Left renal cortex interstitium (tissue), 4 donors: ENCODE data around the gene GANC. TPM values are rescaled to one million over a fixed set of nuclear protein-coding genes. Genes with fewer than 3 reads are reported as not detected.

ENCODE experiments used
- DNase-seq, 4 donors: peaks; one replicate each; pipeline ENCODE4 v3.0.0-alpha.2; 2013; ENCODE audit warnings: low read depth in 4 of 4, low spot score in 2 of 4, missing footprints in 1 of 4
- polyA plus RNA-seq, 4 donors: library from polyadenylated mRNA; unstranded; fragments of 120-200 nt; gene quantifications; one replicate each; pipeline ENCODE4 v1.2.1, GENCODE V29; 2013; ENCODE audit not compliant: insufficient read length in 4 of 4

Gene GANC
- polyA plus RNA-seq, 4 donors, result 20.0 to 34.4 (median 28.2) TPM

DNA sequence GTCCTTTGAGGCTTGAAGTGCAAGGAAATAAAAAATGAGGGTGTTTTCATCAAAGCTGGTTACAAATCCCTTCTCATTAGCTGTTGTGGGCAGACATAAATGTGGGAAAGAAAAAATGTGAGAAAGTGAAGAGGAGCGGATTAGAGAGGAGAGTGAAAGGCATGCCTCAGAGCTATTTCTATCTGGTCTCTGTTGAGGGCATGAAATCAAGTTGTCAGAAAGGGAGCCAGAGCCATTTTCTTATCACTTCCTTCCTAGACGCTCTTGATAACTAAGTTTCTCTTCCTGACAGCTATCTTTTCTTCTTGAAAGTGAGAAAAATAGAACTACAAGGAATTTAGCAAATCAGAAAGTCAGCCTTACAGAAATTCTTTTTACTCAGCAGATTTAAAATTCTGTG, 65.5 kb downstream of the GANC start:
- no peak for DNase-seq

DNA sequence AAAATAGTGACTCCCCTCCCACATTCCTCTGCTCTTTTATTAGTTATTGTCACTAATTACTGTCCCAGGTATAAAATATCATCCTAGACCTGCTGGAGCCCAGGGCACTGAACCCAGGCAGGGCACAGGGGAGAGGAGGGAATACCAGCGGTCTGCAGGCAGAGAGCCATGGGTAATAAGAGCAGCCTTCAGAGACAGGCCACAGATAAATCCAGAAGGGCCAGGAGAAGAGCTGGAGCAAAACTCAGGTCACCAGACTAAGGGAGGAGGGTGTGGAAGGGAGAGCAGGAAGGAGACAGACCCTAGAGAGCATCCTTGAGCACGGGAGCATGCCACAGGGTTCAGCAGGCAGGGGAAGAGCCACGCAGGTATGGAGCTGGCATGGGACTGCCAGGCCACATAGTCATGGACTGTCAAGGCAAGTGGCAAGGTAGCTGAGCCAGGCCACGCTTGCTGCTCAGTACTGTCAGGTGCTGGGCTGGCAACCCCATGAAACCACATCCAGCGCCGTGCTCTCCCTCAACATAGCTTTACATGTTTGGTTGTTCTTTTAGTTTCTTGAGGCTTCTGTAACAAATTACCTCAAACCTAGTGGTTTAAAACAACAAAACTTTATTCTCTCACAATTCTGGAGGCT, 70.7 kb downstream of the GANC start:
- DNase-seq, result no peak

DNA sequence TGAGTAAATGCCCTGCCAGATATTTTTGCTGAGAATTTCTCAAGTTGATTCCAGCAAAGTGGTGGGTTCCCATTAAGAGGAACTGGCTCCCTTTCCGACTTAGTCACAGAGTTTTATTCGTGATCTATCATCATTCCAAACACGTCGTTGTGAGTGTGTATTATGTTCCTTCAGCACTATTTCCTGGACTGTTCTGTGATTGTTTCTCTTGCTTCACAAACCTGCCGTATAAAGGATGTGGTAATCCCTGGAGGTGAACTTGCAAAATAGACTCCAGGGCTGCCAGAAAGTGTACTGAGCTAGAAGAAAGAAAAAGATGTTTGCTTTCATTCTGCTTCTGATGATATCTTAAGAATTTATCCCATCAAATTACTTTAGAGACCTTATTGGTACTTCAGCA, 71.8 kb downstream of the GANC start:
- no peak for DNase-seq

DNA sequence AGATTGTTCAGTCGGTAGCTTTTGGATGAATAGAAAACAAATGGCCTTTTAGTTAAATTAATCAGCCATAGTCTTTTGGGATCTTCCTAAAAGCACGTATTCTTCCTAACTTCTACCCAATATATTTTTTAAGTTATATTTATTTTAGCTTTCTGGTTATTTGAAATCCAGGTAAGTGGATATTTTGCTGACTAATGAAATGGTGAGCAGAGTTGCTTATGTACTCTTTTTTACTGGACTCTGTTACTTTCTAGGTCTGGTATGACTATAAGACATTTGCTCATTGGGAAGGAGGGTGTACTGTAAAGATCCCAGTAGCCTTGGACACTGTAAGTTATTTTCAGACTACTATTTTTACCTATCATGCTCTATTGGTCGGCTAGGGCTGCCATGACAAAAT, 72.5 kb downstream of the GANC start:
- DNase-seq, result no peak

DNA sequence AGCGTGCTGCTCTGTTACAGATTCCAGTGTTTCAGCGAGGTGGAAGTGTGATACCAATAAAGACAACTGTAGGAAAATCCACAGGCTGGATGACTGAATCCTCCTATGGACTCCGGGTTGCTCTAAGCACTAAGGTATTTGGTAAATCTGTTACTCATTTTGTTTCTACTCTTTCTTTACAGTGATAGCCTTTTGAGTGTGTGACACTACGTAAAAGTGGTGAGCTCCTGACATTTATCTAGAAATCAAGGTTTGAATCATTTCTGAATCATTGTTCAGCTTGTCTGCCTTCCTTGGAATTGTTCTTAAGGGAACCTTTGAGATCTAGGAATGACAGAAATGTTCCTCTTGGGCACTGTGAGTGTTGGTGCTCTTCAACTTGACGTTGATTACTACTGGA, 75.1 kb downstream of the GANC start:
- no peak for DNase-seq

DNA sequence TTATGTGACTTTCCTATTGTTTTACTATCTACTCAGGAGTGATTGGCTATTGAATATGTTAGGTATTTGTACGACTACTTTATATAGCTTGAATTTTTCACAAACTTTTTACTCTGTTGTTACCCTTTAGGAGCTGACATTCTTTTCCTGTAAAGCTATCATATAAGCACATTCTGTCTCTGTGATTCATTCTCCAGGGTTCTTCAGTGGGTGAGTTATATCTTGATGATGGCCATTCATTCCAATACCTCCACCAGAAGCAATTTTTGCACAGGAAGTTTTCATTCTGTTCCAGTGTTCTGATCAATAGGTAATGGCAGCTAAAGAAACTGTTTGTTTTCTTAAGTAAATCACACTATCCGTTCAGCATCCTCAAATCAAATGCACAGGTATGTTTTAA, 76.2 kb downstream of the GANC start:
- DNase-seq, result no peak

DNA sequence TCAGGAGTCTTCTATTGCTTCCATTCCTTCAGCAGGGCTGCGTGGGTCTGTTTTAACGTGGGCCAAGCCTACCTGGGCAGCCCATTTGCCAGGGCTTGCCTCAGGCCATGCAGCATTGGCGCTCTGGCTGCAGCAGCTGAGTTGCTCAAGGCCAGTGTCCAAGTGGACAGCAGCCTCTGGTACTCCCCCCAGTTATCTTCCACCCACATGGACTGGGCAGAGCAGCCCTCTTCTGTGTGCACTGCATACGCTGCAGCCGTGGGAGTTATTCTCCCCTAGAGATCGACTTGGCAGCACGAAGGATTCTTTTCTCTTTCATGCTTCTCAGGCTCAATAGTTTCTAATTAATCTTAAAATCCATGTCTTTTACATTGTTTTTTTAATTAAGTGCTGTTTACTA, 79.4 kb downstream of the GANC start:
- DNase-seq, result no peak

DNA sequence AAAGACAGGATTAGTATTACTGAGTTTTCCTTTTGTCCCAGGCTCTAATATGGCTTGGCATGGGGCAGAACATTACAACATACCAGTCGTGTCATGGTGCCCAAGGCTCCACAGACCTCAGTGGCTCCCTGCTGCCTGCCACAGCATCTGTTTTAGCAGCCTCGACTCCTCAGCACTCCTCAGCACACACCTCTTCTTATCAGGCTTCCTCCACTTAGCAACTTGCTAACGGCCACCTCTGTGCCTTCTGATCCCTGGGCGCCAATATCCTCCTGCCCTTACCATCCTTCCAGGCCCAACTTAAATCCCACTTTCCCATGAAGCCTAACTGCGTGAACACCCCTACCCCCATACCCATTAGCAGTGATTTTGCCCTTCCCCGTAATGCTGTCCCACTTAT, 80.1 kb downstream of the GANC start:
- DNase-seq, result no peak

DNA sequence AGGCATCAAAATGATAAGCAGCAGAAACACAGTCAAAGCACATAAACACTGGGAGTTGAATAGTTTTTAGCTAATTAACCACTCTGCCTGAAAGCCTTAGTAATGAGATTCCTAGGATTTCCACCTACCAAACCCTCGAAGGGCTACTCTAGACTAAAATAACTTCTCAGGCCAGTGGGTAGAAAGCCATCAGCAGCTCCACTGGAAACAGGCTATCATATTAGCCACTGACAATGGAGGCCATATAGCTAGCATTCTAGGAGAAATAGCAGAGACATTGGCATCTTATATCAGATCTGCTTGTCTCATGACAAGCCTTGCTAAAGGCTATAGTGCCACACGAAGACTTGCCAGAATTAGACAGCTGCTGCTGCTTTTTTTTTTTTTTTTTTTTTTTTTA, 81.8 kb downstream of the GANC start:
- DNase-seq, result no peak

DNA sequence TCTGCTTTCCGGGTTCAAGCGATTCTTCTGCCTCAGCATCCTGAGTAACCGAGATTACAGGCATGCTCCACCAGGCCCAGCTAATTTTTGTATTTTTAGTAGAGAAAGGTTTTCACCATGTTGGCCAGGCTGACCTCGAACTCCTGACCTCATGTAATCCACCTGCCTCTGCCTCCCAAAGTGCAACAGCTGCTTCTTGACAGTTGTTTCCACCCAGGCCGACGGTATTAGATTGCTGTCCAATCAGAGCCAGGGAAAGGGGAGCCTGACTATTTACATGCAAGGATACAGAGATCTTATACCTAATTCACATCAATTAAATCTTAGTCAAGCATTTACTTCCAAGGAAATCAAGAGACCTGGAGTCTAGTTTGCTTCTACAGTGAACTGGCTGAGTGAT, 82.3 kb downstream of the GANC start:
- no peak for DNase-seq

DNA sequence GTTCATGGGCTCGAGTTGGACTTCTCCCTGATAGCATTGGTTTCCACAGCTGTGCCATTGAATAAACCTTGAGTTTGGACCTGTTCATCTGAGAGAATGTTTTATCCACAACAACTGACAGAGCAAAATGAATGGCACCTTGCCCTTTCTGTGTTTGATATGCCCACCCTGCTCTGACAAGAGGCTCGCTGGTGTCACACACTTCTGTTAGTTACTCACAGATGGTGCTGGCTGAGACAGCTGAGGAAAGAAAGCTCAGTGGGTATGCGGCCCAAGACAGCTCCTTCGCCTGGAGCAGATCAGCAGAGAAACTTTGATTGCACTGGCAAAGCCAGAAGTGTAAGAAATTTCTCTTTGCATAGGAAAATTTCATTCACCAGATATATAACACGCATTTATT, 83.8 kb downstream of the GANC start:
- no peak for DNase-seq

DNA sequence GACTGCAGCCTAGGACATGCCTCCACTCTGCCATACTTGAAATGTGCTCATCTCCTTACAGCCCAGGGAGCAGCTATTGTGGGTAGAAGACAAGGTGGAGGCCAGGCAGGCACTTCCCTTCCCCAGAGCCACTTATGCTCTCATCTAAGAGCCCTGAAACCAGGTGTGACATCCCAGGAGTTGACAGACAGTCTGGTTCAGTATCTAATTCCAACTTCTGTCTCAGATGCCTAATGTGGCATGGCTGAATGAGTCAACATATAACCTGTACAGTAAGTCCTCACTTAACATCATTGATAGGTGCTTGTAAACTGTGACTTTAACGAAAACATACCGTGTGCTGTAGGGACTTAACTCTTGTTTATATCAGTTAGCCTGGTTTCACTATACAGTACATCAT, 85.1 kb downstream of the GANC start:
- no peak for DNase-seq

DNA sequence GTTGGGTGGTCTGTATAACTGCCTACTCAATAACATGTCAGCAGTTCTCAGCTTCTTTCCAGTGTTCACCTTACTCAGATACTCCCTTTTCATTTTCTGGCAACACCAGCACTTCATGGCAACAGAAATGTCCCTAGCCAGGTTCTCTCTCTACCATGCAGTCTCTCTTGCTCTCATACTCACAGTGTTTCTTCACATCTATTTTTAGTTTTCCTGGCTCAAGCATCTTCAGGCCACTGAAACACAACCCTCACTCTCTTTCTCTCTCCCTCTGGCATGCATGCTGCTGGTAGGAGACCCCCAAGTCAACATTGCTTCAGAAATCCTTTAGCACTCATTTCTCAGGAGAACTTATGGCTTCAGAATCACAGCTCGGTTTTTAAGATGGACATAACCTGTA, 86.2 kb downstream of the GANC start, which contains the start of gene CAPN3:
TSS of gene CAPN3 (plus strand) at position 253 of the 400 bp plus-strand sequence. CDS start 305 bp downstream, outside the sequence.
- no peak for DNase-seq

DNA sequence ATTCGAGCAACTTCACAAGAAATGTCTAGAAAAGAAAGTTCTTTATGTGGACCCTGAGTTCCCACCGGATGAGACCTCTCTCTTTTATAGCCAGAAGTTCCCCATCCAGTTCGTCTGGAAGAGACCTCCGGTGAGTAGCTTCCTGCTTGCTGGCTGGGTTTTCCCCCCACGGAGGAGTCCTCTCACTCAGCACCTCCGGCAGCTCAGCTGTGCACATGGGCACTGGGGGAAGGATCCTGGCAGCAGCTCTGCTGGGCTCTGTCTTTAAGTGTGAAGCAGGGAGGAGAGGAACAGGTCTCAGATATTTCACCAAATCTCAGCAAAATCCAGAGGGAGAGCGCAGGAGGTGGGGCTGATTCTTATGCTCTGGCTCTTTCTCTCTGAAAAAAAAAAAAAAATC, 87.0 kb downstream of the GANC start:
- no peak for DNase-seq

DNA sequence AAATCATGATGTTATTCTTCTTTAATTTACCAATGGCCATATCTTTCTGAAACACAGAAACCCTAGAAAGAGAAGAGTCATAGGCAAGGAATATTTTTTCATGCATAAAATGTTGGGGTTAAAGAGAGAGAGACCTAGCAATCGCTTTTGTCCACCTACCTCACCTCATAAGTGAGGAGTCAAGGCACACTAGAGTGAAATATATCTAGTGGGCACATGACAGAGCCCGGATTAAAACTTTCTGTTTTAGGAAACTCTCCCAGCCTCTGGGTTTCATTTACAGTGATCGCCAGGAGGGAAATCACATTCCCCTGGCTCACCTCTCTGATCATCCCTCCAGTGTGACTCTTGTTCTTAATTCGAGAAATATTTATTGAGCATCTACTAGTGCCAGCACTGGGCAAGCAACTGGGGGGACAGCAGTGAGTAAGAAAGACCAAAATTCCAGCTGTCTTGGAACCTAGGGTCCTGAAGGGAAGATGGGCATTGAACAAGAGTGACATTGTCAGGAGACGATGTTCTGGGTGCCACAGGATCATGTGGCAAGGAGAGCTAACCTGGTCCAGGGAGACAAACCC, 87.6 kb downstream of the GANC start:
- no peak for DNase-seq

DNA sequence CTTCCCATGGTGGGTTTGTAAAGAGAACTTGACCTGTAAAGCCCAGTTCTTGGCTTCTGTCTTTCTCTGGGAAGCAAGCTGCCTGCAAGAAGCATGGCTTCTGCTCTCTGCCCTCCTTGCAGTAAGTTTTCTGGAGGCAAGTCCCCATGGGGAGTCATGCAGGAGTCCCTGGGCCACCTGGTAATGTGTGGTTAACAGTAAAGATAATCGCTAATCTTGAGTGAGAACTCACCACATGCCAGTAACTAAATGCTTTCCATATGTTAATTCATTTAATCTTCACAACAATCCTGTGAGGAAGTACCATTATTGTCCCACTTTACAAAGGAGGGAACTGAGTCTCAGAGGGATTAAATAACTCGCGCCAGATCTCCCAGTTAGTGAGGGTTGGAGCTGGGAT, 90.5 kb downstream of the GANC start:
- no peak for DNase-seq

DNA sequence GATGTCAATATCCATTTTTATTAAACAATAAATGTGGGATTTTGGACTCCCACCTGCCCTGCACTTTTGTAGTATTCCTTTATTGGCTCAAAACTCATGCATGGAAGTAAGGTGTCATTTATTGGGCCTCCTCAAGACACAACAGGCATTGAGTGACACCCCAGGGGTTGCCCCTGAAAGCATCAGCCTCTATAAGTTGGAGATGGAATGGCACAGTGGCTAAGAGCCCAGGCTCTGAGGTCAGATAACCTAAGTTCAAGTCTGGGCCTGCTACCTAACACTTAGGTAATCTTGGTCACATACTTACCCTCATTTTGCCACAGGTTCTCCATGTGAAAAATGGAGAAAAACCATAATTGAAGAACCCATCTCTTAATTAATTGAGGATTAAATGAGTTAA, 90.9 kb downstream of the GANC start:
- DNase-seq, result no peak

DNA sequence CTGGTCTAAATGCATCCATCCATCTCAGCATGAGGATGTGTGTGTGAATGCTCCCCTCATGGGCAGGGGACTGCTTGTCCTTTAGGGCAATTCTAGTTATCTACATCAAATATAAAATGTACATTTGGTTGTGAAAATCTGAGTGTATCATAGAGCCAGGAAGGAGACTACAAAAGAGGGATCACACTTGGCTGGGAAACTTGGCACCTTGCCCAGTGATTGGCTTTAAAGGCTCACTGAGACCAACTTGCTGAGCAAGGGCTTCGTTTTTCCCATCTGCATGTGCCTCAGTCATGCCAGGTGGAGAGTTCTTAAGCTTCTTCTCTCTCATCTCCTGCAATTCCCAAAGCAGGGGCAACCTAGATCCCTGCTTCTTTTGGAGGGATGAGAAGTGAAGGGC, 91.5 kb downstream of the GANC start:
- DNase-seq, result no peak

DNA sequence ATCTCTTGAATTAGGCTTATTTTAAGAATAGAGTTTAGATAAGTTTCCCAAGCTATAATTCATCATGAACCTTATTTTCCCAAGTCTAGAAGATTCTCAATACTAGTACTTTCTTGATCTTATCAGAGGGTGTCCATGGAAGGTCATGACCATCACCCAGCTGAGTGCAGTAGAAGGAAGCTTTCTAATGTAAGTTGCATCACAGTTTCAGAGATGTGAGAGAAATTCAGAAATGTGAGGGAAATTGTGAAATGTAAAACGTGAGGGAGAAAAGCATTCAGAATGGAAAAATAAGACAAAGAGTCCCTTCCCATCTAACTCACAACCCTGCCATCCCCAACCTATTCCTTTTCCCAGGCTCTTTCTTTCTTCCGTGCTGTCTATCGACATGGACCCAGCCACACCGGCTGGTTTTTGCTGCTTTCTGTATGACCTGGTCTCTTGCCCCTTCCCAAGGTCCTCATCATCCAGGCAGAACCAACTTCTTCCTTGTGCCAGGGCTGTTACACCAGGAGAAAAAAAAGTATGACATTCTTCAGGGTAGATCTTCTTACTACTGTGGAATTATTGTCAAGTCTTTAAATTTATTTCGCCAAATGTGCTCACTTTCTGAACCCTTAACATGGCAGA, 93.0 kb downstream of the GANC start:
- DNase-seq, result no peak

DNA sequence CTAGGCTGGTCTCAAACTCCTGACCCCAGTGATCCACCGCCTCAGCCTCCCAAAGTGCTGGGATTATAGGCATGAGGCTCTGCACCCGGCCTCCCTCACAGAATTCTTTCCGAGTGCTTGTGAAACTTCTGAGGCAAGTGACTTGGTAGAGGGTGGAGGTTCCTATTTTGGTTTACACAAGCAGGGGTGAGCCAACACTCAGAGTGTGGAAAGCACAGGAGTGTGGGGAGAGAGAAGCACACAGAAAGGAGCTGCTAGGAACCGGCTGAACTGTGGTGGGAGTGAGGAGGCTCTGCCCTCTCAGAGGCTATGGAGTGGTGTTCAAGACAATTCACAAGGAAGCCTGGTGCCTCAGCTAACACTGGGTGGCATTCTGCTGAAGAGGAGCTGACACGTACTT, 94.0 kb downstream of the GANC start:
- DNase-seq, result no peak

DNA sequence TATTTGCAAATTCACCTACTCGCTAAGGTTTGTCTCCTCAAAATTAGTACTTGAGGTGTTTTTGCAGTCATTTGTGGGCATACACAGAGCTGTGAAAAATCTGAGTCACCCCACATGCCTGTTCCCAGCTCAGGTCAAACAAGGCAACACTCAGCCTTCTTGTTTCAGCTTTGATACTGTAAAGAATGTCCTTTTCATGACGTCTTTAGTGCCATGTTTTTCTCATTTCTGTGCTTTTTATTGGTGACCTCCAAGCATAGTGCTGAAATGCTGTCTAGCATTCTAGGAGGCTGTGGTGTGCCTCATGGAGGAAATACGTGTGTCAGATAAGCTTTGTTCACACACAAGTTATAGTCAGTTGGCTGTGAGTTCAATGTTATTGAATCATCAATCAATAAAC, 95.1 kb downstream of the GANC start:
- no peak for DNase-seq

DNA sequence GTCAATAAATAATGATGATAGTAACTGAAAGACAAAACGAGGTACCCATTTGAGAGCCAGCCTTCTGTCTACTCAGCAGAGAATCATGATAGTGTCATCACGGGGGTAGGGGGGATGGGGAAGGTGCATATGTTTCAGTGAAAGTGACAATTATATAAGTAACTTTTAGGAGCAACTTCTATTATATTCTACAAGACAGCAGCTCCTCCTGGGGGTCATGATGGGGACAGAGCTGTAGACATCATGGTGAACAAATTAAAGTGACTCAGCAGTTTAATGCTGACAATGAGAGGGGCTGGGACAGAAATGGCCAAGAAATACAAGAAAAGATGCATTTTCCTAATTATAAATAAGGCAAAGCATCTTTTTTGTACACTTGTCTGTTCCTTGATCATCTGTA, 98.1 kb downstream of the GANC start:
- DNase-seq, result no peak
